HG03442 (cell line): Measurements from ENCODE around the gene HIGD1A.

ENCODE experiments used
- ATAC-seq: cut with Tn5 transposase; IDR thresholded peaks from one replicate; pipeline ENCODE4 v1.9.1; 2021; ENCODE audit warnings: mild to moderate bottlenecking, moderate library complexity; ENCODE audit not compliant: unreplicated experiment

HIGD1A gene

DNA sequence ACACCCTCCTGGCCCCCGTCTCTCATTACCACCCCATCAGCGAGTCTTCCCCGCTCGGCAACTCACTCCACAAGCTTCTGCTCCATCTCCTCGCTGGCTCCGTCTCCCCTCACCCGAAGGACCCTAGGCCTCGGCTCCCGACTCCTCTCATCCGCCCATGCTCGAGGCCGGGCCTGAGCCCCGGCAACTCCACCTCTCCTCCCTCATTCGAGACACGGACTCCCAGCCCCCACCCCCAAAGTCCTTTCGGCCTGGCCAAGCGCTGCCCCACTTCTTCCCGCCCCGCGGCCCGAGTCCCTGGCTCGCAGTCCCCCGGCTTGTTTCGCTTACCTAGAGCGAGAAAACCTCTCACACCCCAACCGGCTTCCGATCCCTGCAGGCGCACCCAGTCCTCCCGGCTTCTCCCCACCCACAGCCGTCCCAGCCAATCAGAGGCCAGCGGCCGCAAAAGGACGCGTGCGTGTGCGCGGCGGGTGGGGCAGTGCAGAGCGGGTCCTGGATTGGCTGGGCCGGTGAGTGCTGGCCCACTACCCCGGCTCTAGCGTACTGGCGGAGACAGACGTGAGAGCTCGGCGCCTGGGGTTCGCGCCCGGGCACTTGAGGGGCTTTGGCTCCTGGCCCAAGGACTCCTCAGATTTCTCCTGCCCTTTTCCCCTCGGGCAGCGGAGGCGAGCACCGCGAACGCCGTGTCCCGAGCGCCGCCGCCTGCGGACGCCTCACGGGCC, at the start of gene HIGD1A:
Gene HIGD1A, minus strand, starts transcription at position 385 of the 725 bp plus-strand sequence. CDS start 10,237 bp downstream, outside the sequence.
- ATAC-seq, result peak; percentile 98

DNA sequence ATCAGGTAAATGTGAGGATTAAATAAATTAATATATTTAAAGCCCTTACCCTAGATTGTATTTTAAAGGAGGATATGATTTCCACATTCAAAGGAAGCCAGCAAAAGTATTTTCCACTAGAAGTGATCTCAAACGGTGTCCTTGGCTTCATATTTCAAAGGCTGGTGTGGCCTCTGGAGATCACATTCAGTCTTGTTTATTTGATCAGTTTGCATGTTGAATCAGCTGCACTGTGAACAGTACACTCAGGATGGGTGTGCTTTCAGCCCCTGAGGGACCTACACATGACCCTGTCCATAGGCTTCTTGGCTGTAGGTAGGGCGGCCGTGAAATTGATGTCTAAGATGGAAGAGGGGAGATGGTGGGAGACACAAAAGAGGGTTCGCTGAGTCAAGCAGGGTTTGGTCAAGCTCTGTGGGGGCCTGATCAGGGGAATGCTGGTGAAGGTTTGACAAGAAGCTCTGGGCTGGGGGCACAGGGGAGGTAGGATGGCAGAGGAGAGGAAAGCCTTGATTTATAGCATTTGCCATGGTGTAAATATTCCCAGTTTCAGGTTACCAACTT, 49.5 kb upstream of the HIGD1A start:
- no peak for ATAC-seq

DNA sequence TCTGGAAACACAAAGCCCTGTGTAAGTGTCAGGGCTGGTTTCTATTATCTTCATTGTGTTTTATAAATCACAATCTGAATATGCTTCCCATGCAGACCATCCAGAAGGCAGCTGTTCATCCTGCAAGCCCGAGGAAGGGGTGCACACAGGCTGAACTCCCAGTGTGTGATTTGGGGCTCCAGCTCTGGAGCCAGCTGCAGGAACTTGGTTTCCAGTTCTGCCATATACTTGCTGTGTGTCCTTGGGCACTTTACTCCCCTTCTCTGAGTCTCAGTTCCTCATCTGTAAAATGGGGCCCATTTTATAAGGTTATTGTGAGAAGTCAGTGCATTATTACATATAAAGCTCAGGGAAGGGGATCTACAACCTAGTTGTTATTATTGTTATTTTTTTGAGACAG, 48.8 kb upstream of the HIGD1A start:
- ATAC-seq, result no peak

DNA sequence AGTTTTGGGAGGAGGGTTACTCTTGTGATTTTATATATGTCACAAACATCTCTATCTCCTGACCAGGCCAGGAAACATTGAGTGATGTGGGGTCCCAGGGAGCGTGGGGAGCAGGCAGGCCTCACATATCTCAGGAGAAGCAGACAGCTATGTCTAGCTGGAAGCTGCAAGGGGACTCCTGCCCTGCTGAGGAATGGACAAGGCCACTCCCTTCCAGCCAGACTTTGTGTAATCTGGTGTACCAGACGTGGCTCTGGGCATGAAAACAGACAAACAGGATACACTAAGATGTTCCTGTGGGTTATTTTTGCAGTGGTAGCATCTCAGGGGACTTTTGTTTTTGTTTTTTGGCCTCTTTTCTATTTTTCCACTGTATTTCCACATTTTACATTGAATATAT, 48.2 kb upstream of the HIGD1A start:
- no peak for ATAC-seq

DNA sequence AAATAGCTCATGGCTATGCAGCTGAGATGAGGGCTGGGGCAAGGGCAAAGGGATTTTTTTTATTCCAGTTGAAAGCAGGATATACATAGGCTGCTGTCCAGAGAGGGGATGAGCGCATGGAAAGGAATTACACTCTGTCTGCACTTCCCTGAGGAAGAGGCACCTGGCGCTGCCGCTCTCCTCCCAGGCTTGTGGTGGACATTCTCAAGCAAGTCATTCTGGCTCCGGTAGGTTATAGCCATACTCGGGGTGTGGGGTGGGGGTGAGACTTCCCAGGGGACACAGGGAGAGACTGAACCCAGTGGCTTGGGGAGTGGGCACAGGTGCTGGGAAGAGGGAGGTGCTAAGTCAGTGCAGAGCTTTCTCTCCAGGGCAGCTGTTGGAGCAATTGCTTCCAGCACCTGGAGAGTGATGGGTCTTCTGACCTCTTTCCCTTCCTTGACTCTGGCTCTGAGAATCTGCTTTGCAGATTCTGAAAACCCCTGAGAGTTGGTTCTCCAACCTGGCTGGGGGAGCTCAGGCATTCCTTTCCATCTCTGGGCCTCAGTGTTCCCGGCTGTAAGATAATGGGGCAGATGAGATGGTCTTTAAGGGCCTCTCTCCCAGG, 47.0 kb upstream of the HIGD1A start:
- no peak for ATAC-seq

DNA sequence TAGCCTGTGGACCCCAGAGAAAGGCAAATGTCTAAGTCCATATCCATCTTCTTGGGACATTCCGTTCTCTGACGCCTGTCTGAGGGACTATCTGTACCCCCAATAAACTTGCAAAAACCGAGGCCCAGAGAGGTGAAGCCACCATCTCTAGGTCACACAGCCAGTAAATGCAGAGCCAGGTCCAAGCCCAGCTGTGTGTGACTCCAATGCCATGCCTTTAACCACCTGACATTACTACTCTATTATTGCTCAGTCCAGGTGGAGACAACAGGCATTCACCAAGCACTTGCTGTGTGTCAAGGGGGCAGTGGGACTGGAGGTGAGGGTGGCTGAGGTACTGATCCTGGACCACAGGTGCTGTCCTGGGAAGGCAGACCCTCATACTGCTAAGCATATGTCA, 46.0 kb upstream of the HIGD1A start:
- no peak for ATAC-seq

DNA sequence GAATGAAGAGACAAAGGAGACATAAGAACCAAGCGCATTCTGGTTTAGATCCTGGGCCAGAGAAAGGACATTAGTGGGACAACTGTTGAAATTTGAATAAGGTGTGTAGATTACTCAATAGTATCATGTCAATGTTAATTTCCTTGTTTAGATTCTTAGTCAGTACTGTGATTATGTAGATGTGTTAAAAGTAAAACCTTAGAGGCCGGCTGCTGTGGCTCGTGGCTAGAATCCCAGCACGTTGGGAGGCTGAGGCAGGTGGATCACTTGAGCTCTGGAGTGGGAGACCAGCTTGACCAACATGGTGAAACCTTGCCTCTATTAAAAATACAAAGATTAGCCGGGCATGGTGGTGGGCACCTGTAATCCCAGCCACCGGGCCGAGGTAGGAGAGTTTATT, 44.7 kb upstream of the HIGD1A start:
- no peak for ATAC-seq

DNA sequence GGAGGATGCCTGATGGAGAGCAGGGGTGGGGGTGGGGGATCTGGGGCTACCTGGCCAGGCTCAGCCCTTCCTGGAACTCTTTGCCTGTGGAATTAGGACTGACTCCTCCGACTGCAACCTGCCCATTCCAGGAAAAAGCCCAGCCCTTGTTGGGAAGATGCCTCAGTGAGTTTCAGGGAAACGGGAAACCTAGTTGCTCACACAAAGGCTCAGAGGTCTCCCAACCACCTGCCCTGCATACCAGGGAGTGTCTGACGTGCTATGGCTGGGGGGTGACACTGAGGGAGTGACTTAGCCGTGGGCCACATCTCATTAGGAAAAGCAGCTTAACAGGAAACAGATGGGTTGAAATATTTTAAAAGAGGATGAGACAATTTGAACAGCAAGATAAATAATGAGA, 43.4 kb upstream of the HIGD1A start:
- ATAC-seq, result no peak

DNA sequence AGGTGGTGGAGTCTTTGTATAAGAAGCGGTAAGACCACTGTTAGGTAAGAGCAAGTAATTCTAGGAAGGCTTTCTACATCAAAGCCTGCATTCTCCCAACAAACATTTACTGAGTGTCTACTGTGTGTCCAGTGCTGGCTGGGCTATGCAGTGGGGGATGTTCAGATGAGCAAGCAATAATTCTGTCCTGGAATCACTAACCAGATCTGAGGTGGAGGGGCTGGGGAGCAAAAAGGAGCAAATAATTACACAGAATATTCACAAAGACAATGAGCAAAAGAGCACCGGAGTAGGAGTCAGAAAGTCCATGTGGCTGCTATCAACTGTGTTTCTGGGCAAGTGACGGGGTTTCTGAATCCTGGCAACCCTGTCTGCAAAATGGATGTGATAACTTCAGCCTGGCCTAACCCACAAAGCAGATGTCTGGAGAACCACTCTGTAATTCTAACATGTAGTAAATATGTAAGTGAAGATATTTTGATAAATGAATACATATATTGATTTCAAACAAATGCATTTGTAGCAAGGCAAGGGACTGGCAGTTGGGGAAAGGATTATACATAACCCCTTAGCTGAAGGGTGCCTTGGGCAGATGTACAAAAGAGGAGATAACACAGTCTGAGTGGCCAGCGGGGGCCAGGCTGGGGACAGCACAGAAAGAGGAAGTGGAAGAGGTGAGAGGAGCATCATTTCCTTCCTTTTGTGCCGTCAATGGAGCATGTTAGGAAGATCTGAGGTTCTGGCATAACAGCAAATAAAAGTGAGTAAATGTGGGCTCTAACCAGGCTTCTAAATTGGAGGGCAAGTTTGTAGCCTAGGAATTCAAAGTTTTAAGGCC, 42.6 kb upstream of the HIGD1A start:
- no peak for ATAC-seq

DNA sequence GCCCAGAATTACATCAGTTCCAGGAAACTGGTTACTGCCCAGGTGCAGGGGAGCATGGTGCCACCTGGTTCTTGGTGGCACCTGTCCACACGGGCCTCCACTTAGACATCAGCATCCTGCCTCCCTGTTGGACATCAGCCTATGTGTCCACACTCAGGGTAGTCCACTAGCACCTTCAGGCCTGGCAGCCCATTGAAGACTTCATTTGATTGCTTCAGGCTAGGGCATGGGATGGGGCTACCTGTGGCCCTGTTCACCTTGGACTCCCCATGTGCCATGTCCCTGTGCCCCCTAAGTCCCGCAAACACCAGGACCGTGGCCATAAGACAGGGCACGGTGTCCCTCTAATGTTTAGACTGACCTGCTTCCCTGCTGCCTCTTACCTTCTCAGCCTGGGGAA, 40.5 kb upstream of the HIGD1A start:
- ATAC-seq, result no peak

DNA sequence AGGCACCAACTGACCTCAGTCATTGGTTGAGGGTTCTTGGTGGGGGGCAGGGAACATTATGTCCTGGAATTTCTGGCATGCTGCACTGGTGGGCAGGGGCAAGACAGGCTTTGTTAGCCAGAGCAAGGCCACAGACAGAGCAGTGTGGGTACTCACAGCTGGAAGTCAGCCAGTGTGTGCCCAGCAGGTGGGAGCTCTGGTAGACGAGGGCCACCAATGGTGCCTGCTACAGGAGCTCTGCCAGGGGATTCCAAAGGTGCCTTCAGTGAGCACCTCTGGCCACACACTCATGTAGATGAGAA, 40.1 kb upstream of the HIGD1A start:
- no peak for ATAC-seq

DNA sequence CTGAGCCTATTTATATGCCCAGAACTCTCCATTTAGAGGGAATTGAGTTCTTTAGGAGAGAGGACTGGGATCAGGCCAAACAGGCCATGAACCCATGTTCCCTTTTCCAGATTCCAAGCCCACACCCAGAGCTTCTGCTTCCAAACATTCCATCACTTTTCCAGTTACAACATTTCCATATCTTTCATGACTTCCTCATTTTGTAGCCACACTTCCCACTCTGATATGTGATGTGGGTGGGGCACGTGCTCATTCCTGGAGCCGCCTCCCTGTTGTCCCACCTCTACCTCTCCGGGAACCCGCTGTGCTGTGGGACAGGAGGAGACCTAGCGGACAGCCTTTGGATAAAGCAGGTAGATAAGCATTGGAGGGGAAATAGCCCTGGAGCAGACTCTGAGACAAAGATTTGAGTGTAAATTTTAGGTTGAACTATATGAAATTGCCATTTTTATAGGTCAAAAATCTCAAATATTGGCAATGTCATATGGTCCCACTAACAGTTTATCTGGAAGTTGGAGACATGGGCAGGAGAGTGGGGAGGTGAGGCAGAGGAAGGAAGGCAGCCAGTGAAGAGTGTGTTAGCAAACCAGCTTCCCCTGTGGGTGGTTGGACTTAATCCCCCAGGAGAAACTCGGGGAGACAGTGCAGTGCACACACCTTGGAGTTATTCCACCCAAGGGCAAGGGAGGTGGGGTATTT, 39.6 kb upstream of the HIGD1A start:
- no peak for ATAC-seq

DNA sequence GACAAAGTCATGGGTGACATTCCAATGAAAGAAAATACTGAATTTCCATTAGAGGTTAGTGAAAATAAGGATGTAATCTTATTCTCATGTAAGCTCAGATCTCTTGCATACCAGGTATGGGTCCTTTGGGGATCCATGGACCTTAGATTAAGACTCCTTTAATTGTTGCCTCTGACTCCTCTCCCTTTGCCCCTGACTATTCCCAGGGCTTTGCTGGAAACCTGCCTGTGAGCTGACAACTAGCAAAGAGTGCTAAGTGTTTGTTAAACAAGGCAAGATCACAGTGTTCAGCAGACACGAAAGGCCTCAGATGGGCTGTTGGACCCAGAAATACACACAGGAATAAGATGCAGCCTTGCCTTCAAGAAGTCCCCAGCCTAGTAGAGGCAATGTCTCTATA, 37.0 kb upstream of the HIGD1A start:
- no peak for ATAC-seq

DNA sequence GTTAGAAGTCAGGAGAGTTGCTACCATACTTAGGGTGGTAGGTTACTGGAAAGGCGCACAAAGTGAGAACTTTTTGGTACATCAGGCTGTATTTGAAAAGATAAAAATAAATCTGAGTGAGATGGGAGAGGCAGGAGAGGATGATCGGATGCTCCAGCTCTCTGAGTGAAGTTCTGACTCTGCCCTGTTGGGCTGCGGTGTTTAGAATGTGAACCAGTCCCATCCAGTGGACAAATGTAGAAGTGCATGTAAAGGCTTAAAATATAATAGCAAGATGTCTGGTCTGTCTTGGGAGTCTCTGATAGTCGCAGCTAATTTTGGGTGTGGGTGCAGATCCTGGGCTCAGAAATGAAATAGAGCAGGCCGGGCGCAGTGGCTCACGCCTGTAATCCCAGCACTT, 35.3 kb upstream of the HIGD1A start:
- peak; percentile 90 for ATAC-seq

DNA sequence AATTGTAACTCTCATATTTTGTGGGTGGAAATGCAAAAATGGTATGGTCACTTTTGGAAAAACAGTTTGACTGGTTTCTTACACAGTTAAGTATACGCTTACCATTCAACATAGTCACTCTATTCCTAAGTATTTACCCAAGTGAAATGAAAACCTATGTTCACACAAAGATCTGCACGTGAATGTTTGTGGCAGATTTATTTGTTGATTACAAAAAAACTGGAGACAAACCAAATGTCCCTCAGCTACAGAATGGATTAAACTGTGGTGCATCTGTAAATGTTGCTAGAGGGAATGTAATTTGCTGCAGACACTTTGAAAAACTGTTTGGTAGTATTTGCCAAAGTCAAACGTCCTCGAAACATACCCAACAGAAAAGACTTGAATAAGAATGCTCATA, 34.3 kb upstream of the HIGD1A start:
- ATAC-seq, result no peak

DNA sequence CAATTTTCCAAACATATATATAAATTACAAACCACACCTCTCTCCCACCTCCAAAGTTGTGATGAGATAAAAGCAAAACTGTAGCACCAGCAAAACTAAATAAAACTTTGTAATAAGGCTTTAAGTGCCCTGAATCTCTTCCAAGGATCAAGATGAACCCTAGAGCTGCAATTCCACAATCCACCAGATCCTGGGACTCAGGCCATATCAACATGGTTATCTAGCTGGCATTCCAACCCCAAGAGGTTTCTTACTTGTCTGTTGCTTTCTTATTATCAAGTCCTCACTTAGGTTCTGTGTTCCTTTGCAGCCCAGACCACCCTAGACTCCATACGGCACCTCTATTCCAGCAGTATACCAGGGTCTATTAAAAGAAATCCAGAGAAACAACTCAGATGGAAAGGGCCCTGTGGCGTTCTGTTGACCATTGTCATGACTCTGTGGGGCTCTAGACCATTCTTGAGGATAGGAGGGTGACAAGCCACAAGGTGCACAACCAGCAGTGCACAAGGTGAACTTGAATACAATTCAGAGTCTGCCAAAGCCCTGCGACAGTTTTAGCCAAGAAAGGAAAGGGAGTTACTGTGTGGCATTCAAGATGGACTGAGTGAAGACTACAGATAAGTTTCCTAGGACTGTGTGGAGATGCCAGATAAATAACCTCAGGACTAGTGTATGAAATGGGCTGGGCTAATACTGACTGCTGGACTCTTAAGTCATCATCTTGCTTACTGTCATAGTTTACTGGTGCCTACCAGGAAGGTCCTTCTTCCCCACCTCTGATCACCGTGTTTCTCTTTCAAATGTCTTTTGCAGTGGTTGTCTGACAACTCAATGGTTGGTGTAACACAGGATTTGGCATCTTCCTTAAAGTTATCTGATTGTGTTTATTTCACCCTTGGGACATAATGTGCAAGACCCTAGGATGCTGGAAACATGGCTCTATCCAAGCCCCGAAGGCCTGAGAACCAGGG, 32.1 kb upstream of the HIGD1A start:
- ATAC-seq, result no peak

DNA sequence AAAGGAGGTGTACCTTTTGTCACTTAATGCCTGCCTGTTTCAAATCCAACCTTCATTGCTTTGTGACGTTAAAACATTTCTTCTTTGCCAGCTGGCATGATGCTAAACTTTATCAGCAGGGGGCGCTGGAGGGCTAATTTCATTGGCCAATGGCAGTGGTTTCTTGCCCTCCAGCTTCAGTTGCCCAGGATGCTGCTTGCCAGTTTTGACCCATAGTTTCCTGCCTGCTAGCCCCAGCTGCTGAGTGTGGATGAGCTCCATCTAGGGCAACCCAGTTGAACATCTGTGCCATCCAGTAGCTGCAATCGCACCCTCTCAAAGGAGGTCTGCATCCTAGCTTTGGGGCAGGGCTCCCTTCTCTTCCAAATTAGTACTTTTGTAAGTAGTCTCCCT, 27.0 kb upstream of the HIGD1A start:
- peak; percentile 58 for ATAC-seq

DNA sequence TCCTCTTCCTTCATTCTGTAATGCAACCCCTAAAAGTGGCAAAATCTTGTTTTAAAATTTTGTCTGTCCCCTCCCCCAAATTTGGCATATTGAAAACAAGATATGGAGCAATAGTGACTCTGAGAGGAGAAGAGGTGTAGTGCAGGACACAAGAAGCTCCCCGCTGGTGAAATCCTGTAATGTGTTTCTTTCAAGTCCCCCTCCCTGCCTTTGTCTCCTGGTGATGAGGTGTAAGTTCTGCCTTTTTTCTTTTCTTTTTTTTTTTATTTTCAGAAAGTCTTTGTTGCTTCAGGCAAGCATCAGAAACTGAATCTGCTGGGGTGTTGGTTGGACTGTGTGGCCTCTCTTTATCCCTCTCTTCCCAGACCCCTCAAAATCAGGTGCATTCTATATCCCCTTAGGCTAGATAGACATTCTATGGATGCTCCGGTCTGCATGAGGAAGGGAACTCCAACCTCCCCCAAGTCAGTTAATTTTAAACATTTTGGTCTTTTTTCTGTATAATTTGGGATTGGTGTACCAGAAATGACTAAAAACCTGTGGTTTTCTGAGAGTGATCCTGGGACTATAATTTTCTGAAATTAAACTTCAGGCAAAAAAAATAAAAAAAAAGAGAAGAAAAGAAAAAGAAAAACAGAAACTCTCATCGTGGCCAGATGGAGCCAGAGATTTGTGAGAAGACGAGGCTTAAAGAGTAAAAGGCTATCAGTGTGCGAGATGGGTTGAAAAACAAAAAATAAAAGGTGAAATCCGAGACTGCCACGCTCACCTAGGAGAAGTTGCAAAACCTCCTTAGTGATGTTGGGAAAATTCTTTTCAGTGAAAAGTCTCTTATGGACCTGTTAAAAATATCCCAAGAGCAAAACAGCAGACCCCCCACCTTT, 26.4 kb upstream of the HIGD1A start:
- ATAC-seq, result no peak
